HepG2 (cell line): ENCODE data around the gene MORC3. TPM values are rescaled to one million over a fixed set of nuclear protein-coding genes. Genes with fewer than 3 reads are reported as not detected.

ENCODE experiments used
- ATAC-seq: fragments of 200-7000 bp; cut with Tn5 transposase; 3 replicates; pipeline ENCODE4 v1.9.1; 2020; ENCODE audit warnings: mild to moderate bottlenecking, moderate library complexity
- BruUV-seq: library from RNA; stranded (reverse); fragments of 400-500 nt; replicated peaks from 2 replicates; lab custom pipeline; 2021; lab: Mats Ljungman, UMichigan
- CTCF ChIA-PET: fragments of 300-600 bp; formaldehyde crosslinking; extraction: SDS; loops from one replicate; lab custom pipeline; 2021; ENCODE audit warnings: low total read pairs, inconsistent platforms, low intra/inter-chr PET ratio; lab: Yijun Ruan, JAX
- POLR2A ChIA-PET: fragments of 350-600 bp; sonication (Branson Sonifier 250); formaldehyde crosslinking; loops from one replicate; lab custom pipeline; 2020; ENCODE audit warnings: antibody characterized with exemption, inconsistent platforms; lab: Yijun Ruan, JAX
- DNase-seq: peaks from one replicate; pipeline ENCODE4 v3.0.0-alpha.2; 2015; ENCODE audit warnings: low spot score
- FAIRE-seq: peaks from 3 replicates; lab custom pipeline; 2011; peaks lifted over from hg19 to GRCh38; lab: Jason Lieb, UNC
- H2AFZ ChIP-seq: one replicate; pipeline ENCODE4 v1.6.1; 2011; ENCODE audit warnings: low read length, inconsistent platforms
- H3K27ac ChIP-seq: fragments of 300-600 bp; 3 replicates; pipeline ENCODE4 v1.8.0; 2011; ENCODE audit warnings: mixed run types, mild to moderate bottlenecking, mixed read lengths, low read length, inconsistent platforms; ENCODE audit not compliant: insufficient read depth; ENCODE audit errors: extremely low read length
- H3K27me3 ChIP-seq, 2 experiments: fragments of 200-600 bp in 1 of 2; 2 replicates in 1 of 2; 3 replicates in 1 of 2; pipeline versions ENCODE4 v1.6.0 to v1.8.0; 2011; ENCODE audit warnings: low read length in 2 of 2, mild to moderate bottlenecking in 2 of 2, moderate library complexity in 2 of 2, inconsistent platforms in 1 of 2; ENCODE audit not compliant: insufficient read depth in 2 of 2, control insufficient read depth in 1 of 2
- H3K36me3 ChIP-seq, 2 experiments: fragments of 200-600 bp in 1 of 2; replicated peaks in 1 of 2; 2 replicates in 1 of 2; 3 replicates in 1 of 2; pipeline versions ENCODE4 v1.5.1 to v1.8.0; 2011; ENCODE audit warnings: low read length in 2 of 2, inconsistent platforms in 1 of 2; ENCODE audit not compliant: insufficient read depth in 2 of 2, control insufficient read depth in 1 of 2
- H3K4me1 ChIP-seq: 2 replicates; pipeline ENCODE4 v1.5.1; 2012; ENCODE audit warnings: low read length, inconsistent platforms; ENCODE audit not compliant: insufficient read depth
- H3K4me2 ChIP-seq: 2 replicates; pipeline ENCODE4 v1.6.0; 2011; ENCODE audit warnings: low read depth, low read length, inconsistent platforms
- H3K4me3 ChIP-seq, 3 experiments: fragments of 200-600 bp in 1 of 3; sonication (generic), shearing (Covaris generic) in 1 of 3; replicated peaks in 1 of 3; 2 replicates each; pipeline ENCODE4 v1.5.1; 2011 to 2016; ENCODE audit warnings: low read length in 3 of 3, inconsistent platforms in 2 of 3, low read depth in 2 of 3, mild to moderate bottlenecking in 2 of 3, control low read depth in 1 of 3, mixed read lengths in 1 of 3; ENCODE audit not compliant: insufficient read depth in 1 of 3
- H3K79me2 ChIP-seq: one replicate; pipeline ENCODE4 v1.6.1; 2011; ENCODE audit warnings: low read length, inconsistent platforms; ENCODE audit not compliant: insufficient read depth
- H3K9ac ChIP-seq: 2 replicates; pipeline ENCODE4 v1.6.0; 2011; ENCODE audit warnings: mild to moderate bottlenecking, low read depth, low read length, inconsistent platforms; ENCODE audit not compliant: insufficient read depth
- H3K9me3 ChIP-seq: 2 replicates; pipeline ENCODE4 v1.5.1; 2012; ENCODE audit warnings: mild to moderate bottlenecking, low read length
- H4K20me1 ChIP-seq: 2 replicates; pipeline ENCODE4 v1.6.0; 2011; ENCODE audit warnings: inconsistent platforms, mild to moderate bottlenecking, low read length, moderate library complexity; ENCODE audit not compliant: insufficient read depth
- ATRX ChIP-seq: sonication (generic); formaldehyde crosslinking; IDR thresholded peaks from 2 replicates; pipeline ENCODE4 v1.4.0; 2020; ENCODE audit warnings: missing genetic modification reagents, borderline replicate concordance
- CCAR2 ChIP-seq: fragments of 200-400 bp; formaldehyde crosslinking; optimal IDR thresholded peaks from 2 replicates; pipeline ENCODE3; 2018; ENCODE audit warnings: low read depth, mild to moderate bottlenecking, low read length, moderate library complexity
- CSRNP1 ChIP-seq: sonication (generic); formaldehyde crosslinking; IDR thresholded peaks from 2 replicates; pipeline ENCODE4 v1.8.1; 2023; ENCODE audit warnings: mild to moderate bottlenecking, missing genetic modification reagents
- FOXA1 ChIP-seq, 2 experiments: fragments of 450-650 bp in 1 of 2; sonication (generic) in 1 of 2; formaldehyde crosslinking in 1 of 2; IDR thresholded peaks; 2 replicates each; pipeline versions ENCODE4 v1.4.0 to v1.6.1; 2016 to 2020; ENCODE audit warnings: missing genetic modification reagents in 1 of 2
- PRDM4 ChIP-seq: sonication (generic); formaldehyde crosslinking; IDR thresholded peaks from 2 replicates; pipeline ENCODE4 v1.9.0; 2021; ENCODE audit warnings: missing genetic modification reagents, borderline replicate concordance
- REPIN1 ChIP-seq: sonication (generic); formaldehyde crosslinking; IDR thresholded peaks from 2 replicates; pipeline ENCODE4 v1.8.0; 2022; ENCODE audit warnings: missing genetic modification reagents, low read depth, mild to moderate bottlenecking, borderline replicate concordance
- RFXAP ChIP-seq: sonication (generic); formaldehyde crosslinking; IDR thresholded peaks from 2 replicates; pipeline ENCODE4 v1.4.0; 2020; ENCODE audit warnings: missing genetic modification reagents, borderline replicate concordance
- SALL1 ChIP-seq: sonication (generic); formaldehyde crosslinking; IDR thresholded peaks from 2 replicates; pipeline ENCODE4 v1.8.0; 2022; ENCODE audit warnings: mild to moderate bottlenecking, missing genetic modification reagents
- SP1 ChIP-seq, 2 experiments: fragments of 450-650 bp in 1 of 2; sonication (generic) in 1 of 2; formaldehyde crosslinking in 1 of 2; IDR thresholded peaks; 2 replicates each; pipeline versions ENCODE4 v1.4.0 to v1.6.1; 2016 to 2020; ENCODE audit warnings: missing genetic modification reagents in 1 of 2
- SP140L ChIP-seq: sonication (generic); formaldehyde crosslinking; IDR thresholded peaks from 2 replicates; pipeline ENCODE4 v1.4.0; 2020; ENCODE audit warnings: missing genetic modification reagents, borderline replicate concordance
- TAF15 ChIP-seq: fragments of 200-400 bp; formaldehyde crosslinking; IDR thresholded peaks from one replicate; pipeline ENCODE4 v1.6.1; 2018; ENCODE audit warnings: mild to moderate bottlenecking, low read depth, low read length; ENCODE audit not compliant: poor library complexity, severe bottlenecking
- TBX3 ChIP-seq: fragments of 450-650 bp; IDR thresholded peaks from 2 replicates; pipeline ENCODE4 v1.6.1; 2017; ENCODE audit warnings: antibody characterized with exemption, mild to moderate bottlenecking, inconsistent platforms, borderline replicate concordance
- ZNF24 ChIP-seq: fragments of 450-650 bp; IDR thresholded peaks from 2 replicates; pipeline ENCODE4 v1.6.1; 2017; ENCODE audit warnings: antibody characterized with exemption, mild to moderate bottlenecking
- WGBS: methylation state at CpG from one replicate; pipeline ENCODE4 v1.1.6; 2017; ENCODE audit warnings: low lambda C conversion rate; 5-methylcytosine and 5-hydroxymethylcytosine counted together
- in situ Hi-C: cut with HindIII; loops from 2 replicates; pipeline ENCODE4 v1.10.0; 2017; ENCODE audit warnings: low pct_unique_long_range_greater_than_20kb; ENCODE audit not compliant: extremely low pct_ligation_motif_present
- intact Hi-C: fragments of 100-400 bp; cut with micrococcal nuclease; formaldehyde crosslinking; loops from one replicate; pipeline ENCODE4 v1.10.0; 2022; ENCODE audit not compliant: unreplicated experiment
- polyA plus RNA-seq, 8 experiments: library from polyadenylated mRNA; depleted of rRNA in 3 of 8; stranded (reverse) in 7 of 8; unstranded in 1 of 8; fragments of >200 nt; fragmentation: Illumina TruSeq in 4 of 8; extraction: Trizol in 4 of 8; gene quantifications; 2 replicates each; pipeline versions ENCODE4 v1.2.1 to v1.2.3, GENCODE V29; 2011 to 2016; ENCODE audit warnings: low read depth in 4 of 8, missing spikeins in 1 of 8, mixed read lengths in 1 of 8; ENCODE audit not compliant: insufficient read depth in 1 of 8
- total RNA-seq, 5 experiments: library from RNA; depleted of rRNA; stranded (reverse); fragments of >200 nt; fragmentation: Illumina TruSeq; extraction: Trizol; gene quantifications; 2 replicates each; pipeline ENCODE4 v1.2.3, GENCODE V29; 2016; ENCODE audit warnings: low read depth in 1 of 5
- TF ChIP-seq, protein P1 (sequence below): sonication (generic); formaldehyde crosslinking; IDR thresholded peaks from 2 replicates; pipeline ENCODE4 v1.8.0; 2023; ENCODE audit warnings: mild to moderate bottlenecking, missing genetic modification reagents
- TF ChIP-seq, protein P2 (sequence below): sonication (generic); formaldehyde crosslinking; IDR thresholded peaks from 2 replicates; pipeline ENCODE4 v1.4.0; 2020; ENCODE audit warnings: mild to moderate bottlenecking, missing genetic modification reagents

MORC3 gene
- total and polyA plus RNA-seq, 2 of the 13 experiments (the other 11 are each of a cell fraction or from before 2014, with no cell fraction given): 12.9 to 19.5 TPM

DNA sequence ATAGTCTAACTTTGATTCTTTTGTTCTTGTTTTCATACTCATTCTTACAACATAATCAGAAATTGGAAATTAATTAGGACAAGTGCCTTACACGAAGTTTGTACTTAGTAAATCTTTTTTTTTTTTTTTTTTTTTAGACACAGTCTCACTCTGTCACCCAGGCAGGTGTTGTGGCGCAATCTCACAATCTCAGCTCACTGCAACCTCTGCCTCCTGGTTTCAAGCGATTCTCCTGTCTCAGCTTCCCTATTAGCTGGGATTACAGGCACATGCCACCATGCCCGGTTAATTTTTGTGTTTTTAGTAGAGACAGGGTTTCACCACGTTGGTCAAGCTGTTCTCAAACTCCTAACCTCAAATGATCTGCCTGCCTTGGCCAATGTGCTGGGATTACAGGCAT is 77.6 kb downstream of the MORC3 start:
- Histone ChIP-seq H3K27me3 (no peaks in the 10 kb centered on the region), H3K9ac (no peak overlapping the region), H3K79me2 (no peaks in the 10 kb centered on the region), H3K4me3 (no peak overlapping the region), H3K27ac (no peak overlapping the region), H2AFZ (no peak overlapping the region), H3K9me3 (no peaks in the 10 kb centered on the region), H3K36me3 (peaks cover 3 to 22% of the 10 kb centered on the region in 2 experiments; a peak in 3 of 5 replicates), H3K4me2 (no peak overlapping the region), H4K20me1 (no peaks in the 10 kb centered on the region), H3K4me1 (no peaks in the 10 kb centered on the region)
- POLR2A ChIA-PET: no interaction called here
- CTCF ChIA-PET: no interaction called here
- no TSS peak for BruUV-seq
- WGBS: 87% methylated on average over 5 of the region's 5 CpGs
- no peak for ATAC-seq
- in situ Hi-C loops: no loop called here
- FAIRE-seq: no peak
- intact Hi-C loops: no loop called here
- TF ChIP-seq SP1 (IDR thresholded peaks at IDR 0.05) (no peak), SP1 (CRISPR knock-in tag; IDR thresholded peaks at IDR 0.05) (no peak), FOXA1 (IDR thresholded peaks at IDR 0.05) (no peak), FOXA1 (CRISPR knock-in tag; IDR thresholded peaks at IDR 0.05) (no peak), TBX3 (no peak), REPIN1 (no peak), CCAR2 (no peak), CSRNP1 (CRISPR knock-in tag) (no peak), RFXAP (CRISPR knock-in tag) (no peak), SALL1 (CRISPR knock-in tag) (no peak), SP140L (CRISPR knock-in tag) (no peak), ATRX (CRISPR knock-in tag) (no peak), PRDM4 (CRISPR knock-in tag) (no peak), ZNF24 (no peak), TAF15 (no peak)
- TF ChIP-seq, protein P1, sequence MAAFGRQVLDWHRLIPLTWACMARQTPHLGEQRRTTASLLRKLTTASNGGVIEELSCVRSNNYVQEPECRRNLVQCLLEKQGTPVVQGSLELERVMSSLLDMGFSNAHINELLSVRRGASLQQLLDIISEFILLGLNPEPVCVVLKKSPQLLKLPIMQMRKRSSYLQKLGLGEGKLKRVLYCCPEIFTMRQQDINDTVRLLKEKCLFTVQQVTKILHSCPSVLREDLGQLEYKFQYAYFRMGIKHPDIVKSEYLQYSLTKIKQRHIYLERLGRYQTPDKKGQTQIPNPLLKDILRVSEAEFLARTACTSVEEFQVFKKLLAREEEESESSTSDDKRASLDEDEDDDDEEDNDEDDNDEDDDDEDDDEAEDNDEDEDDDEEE (CRISPR knock-in tag): no peak
- TF ChIP-seq, protein P2, sequence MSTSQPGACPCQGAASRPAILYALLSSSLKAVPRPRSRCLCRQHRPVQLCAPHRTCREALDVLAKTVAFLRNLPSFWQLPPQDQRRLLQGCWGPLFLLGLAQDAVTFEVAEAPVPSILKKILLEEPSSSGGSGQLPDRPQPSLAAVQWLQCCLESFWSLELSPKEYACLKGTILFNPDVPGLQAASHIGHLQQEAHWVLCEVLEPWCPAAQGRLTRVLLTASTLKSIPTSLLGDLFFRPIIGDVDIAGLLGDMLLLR (CRISPR knock-in tag): no peak
- DNase-seq: no peak
